Neural cell (in vitro differentiated cells): ENCODE data around the gene CRTC3. TPM values are rescaled to one million over a fixed set of nuclear protein-coding genes. Genes with fewer than 3 reads are reported as not detected.

Source experiments
- H2AFZ ChIP-seq: fragments of 200-600, 300-800 bp; sonication (generic), shearing (Covaris generic); 2 replicates; pipeline ENCODE4 v1.6.0; 2014; ENCODE audit warnings: low read depth, mild to moderate bottlenecking, antibody characterized with exemption, low read length, moderate library complexity
- H3F3A ChIP-seq: fragments of 200-600 bp; shearing (Covaris generic); 2 replicates; pipeline ENCODE4 v1.6.1; 2016; ENCODE audit warnings: mild to moderate bottlenecking, moderate library complexity, mixed read lengths, antibody characterized with exemption, low read length; ENCODE audit not compliant: insufficient read depth, poor library complexity, severe bottlenecking
- H3K27ac ChIP-seq: fragments of 200-600, 300-800 bp; sonication (generic), shearing (Covaris generic); 2 replicates; pipeline ENCODE4 v1.5.1; 2014; ENCODE audit warnings: mild to moderate bottlenecking, low read length, moderate library complexity
- H3K27me3 ChIP-seq: fragments of 300-800, 200-600 bp; sonication (generic), shearing (Covaris generic); 2 replicates; pipeline ENCODE4 v1.6.0; 2014; ENCODE audit warnings: mild to moderate bottlenecking, low read depth, low read length, moderate library complexity; ENCODE audit not compliant: insufficient read depth
- H3K36me3 ChIP-seq: fragments of 300-800, 200-600 bp; sonication (generic), shearing (Covaris generic); 2 replicates; pipeline ENCODE4 v1.5.1; 2014; ENCODE audit warnings: mild to moderate bottlenecking, antibody characterized with exemption, low read length, moderate library complexity; ENCODE audit not compliant: insufficient read depth
- H3K4me2 ChIP-seq: fragments of 300-800, 200-600 bp; sonication (generic), shearing (Covaris generic); 2 replicates; pipeline ENCODE4 v1.6.0; 2014; ENCODE audit warnings: mild to moderate bottlenecking, low read length
- H3K4me3 ChIP-seq: fragments of 300-800, 200-600 bp; sonication (generic), shearing (Covaris generic); 2 replicates; pipeline ENCODE4 v1.5.1; 2014; ENCODE audit warnings: mild to moderate bottlenecking, low read length, moderate library complexity
- H3K79me2 ChIP-seq: fragments of 200-600 bp; shearing (Covaris generic); replicated peaks from 2 replicates; pipeline ENCODE4 v1.6.0; 2014; ENCODE audit warnings: mild to moderate bottlenecking, low read length, moderate library complexity; ENCODE audit not compliant: insufficient read depth
- H3K9ac ChIP-seq: fragments of 300-800, 200-600 bp; sonication (generic), shearing (Covaris generic); 2 replicates; pipeline ENCODE4 v1.6.1; 2016; ENCODE audit warnings: mild to moderate bottlenecking, low read length, mixed read lengths
- H3K9me2 ChIP-seq: fragments of 200-600 bp; shearing (Covaris generic); 2 replicates; pipeline ENCODE4 v1.6.1; 2016; ENCODE audit warnings: mild to moderate bottlenecking, low read length, mixed read lengths; ENCODE audit not compliant: insufficient read depth
- H3K9me3 ChIP-seq: fragments of 200-600, 300-800 bp; sonication (generic), shearing (Covaris generic); 2 replicates; pipeline ENCODE4 v1.6.1; 2016; ENCODE audit warnings: mild to moderate bottlenecking, mixed run types, low read length, moderate library complexity, mixed read lengths
- H4K20me1 ChIP-seq: fragments of 200-600 bp; shearing (Covaris generic); 2 replicates; pipeline ENCODE4 v1.6.1; 2016; ENCODE audit warnings: mild to moderate bottlenecking, mixed run types; ENCODE audit not compliant: insufficient read depth
- CTCF ChIP-seq: fragments of 450-650 bp; IDR thresholded peaks from 2 replicates; pipeline ENCODE4 v1.5.1; 2014; ENCODE audit warnings: antibody characterized with exemption, mild to moderate bottlenecking, moderate library complexity; ENCODE audit not compliant: poor library complexity, severe bottlenecking
- EP300 ChIP-seq: fragments of 450-650 bp; conservative IDR thresholded peaks from 2 replicates; pipeline ENCODE4 v1.6.1; 2014; ENCODE audit warnings: antibody characterized with exemption, mild to moderate bottlenecking, moderate library complexity; ENCODE audit not compliant: poor library complexity, severe bottlenecking
- EZH2 ChIP-seq: fragments of 200-600, 300-800 bp; shearing (Covaris generic), sonication (generic); IDR thresholded peaks from 2 replicates; pipeline ENCODE4 v1.6.1; 2014; ENCODE audit warnings: antibody characterized with exemption, low read length, borderline replicate concordance, mild to moderate bottlenecking; ENCODE audit not compliant: insufficient read depth, poor library complexity, severe bottlenecking
- MXI1 ChIP-seq: fragments of 450-650 bp; conservative IDR thresholded peaks from 2 replicates; pipeline ENCODE4 v1.6.1; 2014; ENCODE audit warnings: antibody characterized with exemption, mild to moderate bottlenecking; ENCODE audit not compliant: poor library complexity, severe bottlenecking
- POLR2AphosphoS5 ChIP-seq: IDR thresholded peaks from 2 replicates; pipeline ENCODE4 v1.6.1; 2012
- RAD21 ChIP-seq: fragments of 450-650 bp; conservative IDR thresholded peaks from 2 replicates; pipeline ENCODE4 v1.6.1; 2014; ENCODE audit warnings: antibody characterized with exemption, mild to moderate bottlenecking, moderate library complexity
- SMC3 ChIP-seq: fragments of 450-650 bp; conservative IDR thresholded peaks from 2 replicates; pipeline ENCODE4 v1.6.1; 2014; ENCODE audit warnings: antibody characterized with exemption, mild to moderate bottlenecking, moderate library complexity; ENCODE audit not compliant: poor library complexity
- TAF1 ChIP-seq: IDR thresholded peaks from 2 replicates; pipeline ENCODE4 v1.6.1; 2012; ENCODE audit warnings: low read depth
- polyA plus RNA-seq: library from polyadenylated mRNA; depleted of rRNA; stranded (reverse); fragments of >200 nt; gene quantifications from 2 replicates; pipeline ENCODE4 v1.2.3, GENCODE V29; 2014
- TF ChIP-seq, protein P1 (sequence below): IDR thresholded peaks from 2 replicates; pipeline ENCODE4 v1.6.1; 2012; ENCODE audit warnings: borderline replicate concordance

Gene CRTC3
- polyA plus RNA-seq, 1 donor from 2014 or later: 5.5 TPM

GRCh38 chr15:90638963-90639362 lies 109.2 kb downstream of the CRTC3 start:
- Histone ChIP-seq H4K20me1 (no peaks in the 10 kb centered on the region), H3K4me2 (no peak overlapping the region), H3F3A (no peaks in the 10 kb centered on the region), H3K79me2 (no peaks in the 10 kb centered on the region), H2AFZ (no peak overlapping the region), H3K4me3 (no peak overlapping the region), H3K27me3 (no peaks in the 10 kb centered on the region), H3K9me2 (no peaks in the 10 kb centered on the region), H3K36me3 (peaks cover 6% of the 10 kb centered on the region), H3K27ac (no peak overlapping the region), H3K9ac (no peak overlapping the region), H3K9me3 (no peaks in the 10 kb centered on the region)
- TF ChIP-seq MXI1 (no peak), TAF1 (no peak), EP300 (no peak), EZH2 (no peak), SMC3 (no peak), RAD21 (no peak), CTCF (no peak)
- TF ChIP-seq, protein P1, sequence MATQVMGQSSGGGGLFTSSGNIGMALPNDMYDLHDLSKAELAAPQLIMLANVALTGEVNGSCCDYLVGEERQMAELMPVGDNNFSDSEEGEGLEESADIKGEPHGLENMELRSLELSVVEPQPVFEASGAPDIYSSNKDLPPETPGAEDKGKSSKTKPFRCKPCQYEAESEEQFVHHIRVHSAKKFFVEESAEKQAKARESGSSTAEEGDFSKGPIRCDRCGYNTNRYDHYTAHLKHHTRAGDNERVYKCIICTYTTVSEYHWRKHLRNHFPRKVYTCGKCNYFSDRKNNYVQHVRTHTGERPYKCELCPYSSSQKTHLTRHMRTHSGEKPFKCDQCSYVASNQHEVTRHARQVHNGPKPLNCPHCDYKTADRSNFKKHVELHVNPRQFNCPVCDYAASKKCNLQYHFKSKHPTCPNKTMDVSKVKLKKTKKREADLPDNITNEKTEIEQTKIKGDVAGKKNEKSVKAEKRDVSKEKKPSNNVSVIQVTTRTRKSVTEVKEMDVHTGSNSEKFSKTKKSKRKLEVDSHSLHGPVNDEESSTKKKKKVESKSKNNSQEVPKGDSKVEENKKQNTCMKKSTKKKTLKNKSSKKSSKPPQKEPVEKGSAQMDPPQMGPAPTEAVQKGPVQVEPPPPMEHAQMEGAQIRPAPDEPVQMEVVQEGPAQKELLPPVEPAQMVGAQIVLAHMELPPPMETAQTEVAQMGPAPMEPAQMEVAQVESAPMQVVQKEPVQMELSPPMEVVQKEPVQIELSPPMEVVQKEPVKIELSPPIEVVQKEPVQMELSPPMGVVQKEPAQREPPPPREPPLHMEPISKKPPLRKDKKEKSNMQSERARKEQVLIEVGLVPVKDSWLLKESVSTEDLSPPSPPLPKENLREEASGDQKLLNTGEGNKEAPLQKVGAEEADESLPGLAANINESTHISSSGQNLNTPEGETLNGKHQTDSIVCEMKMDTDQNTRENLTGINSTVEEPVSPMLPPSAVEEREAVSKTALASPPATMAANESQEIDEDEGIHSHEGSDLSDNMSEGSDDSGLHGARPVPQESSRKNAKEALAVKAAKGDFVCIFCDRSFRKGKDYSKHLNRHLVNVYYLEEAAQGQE: no peak

DNA sequence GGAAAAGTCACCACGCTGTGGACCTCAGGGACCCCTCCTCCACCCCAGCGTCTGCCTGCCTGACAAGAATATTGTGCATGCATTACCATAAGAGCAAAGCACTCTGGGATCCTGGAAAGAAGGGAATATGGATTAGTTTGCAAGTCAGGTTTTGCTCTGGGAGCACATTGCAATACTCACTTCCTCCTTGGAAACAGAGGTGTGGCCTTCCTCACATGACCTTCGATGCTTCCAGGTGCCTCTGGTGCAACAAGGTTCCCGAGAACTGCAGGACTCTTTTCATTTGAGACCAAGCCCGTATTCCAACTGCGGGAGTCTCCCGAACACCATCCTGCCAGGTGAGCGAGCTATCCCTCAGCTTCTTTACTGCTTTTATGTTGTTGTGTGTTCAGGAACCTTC lies 111.1 kb downstream of the CRTC3 start:
- Histone ChIP-seq H3K79me2 (no peaks in the 10 kb centered on the region), H3K4me2 (no peak overlapping the region), H3K4me3 (no peak overlapping the region), H3K27me3 (no peaks in the 10 kb centered on the region), H3K9me3 (no peaks in the 10 kb centered on the region), H3K9ac (no peak overlapping the region), H3K27ac (no peak overlapping the region), H2AFZ (no peak overlapping the region), H3K9me2 (no peaks in the 10 kb centered on the region), H4K20me1 (no peaks in the 10 kb centered on the region), H3K36me3 (peaks cover 6% of the 10 kb centered on the region), H3F3A (no peaks in the 10 kb centered on the region)
- TF ChIP-seq, protein P1: no peak
- no peak for TF ChIP-seq POLR2AphosphoS5
- no peak for TF ChIP-seq EP300
- TF ChIP-seq SMC3: no peak
- no peak for TF ChIP-seq MXI1
- no peak for TF ChIP-seq TAF1
- TF ChIP-seq CTCF: no peak
- TF ChIP-seq RAD21: no peak
- no peak for TF ChIP-seq EZH2
